Smooth muscle cell (in vitro differentiated cells): ENCODE measurements around the gene KCNIP4. TPM values are rescaled to one million over a fixed set of nuclear protein-coding genes. Genes with fewer than 3 reads are reported as not detected.

Experiments
- DNase-seq: peaks from one replicate; lab custom pipeline; 2025; ENCODE audit not compliant: unreplicated experiment; lab: John Stamatoyannopoulos, UW
- H2AFZ ChIP-seq: fragments of 200-600 bp; sonication (generic); 2 replicates; pipeline ENCODE4 v1.6.0; 2016; ENCODE audit warnings: antibody characterized with exemption, low read depth, mild to moderate bottlenecking
- H3F3A ChIP-seq: fragments of 200-600 bp; sonication (generic); 2 replicates; pipeline ENCODE4 v1.6.0; 2017; ENCODE audit warnings: antibody characterized with exemption, low read depth
- H3K27ac ChIP-seq: fragments of 200-600 bp; sonication (generic); 2 replicates; pipeline ENCODE4 v1.5.1; 2016; ENCODE audit warnings: low read depth, mild to moderate bottlenecking
- H3K27me3 ChIP-seq: fragments of 200-600 bp; sonication (generic); 2 replicates; pipeline ENCODE4 v1.6.1; 2016; ENCODE audit warnings: low read depth, mild to moderate bottlenecking
- H3K36me3 ChIP-seq: fragments of 200-600 bp; sonication (generic); 2 replicates; pipeline ENCODE4 v1.5.1; 2016; ENCODE audit warnings: low read depth
- H3K4me1 ChIP-seq: fragments of 200-600 bp; sonication (generic); 2 replicates; pipeline ENCODE4 v1.5.1; 2016; ENCODE audit warnings: low read depth
- H3K4me2 ChIP-seq: fragments of 200-600 bp; sonication (generic); 2 replicates; pipeline ENCODE4 v1.6.0; 2016; ENCODE audit warnings: mild to moderate bottlenecking
- H3K4me3 ChIP-seq: fragments of 200-600 bp; sonication (generic); 2 replicates; pipeline ENCODE4 v1.5.1; 2016; ENCODE audit warnings: mild to moderate bottlenecking
- H3K79me2 ChIP-seq: fragments of 200-600 bp; sonication (generic); 2 replicates; pipeline ENCODE4 v1.6.0; 2016; ENCODE audit warnings: low read depth, mild to moderate bottlenecking
- H3K9ac ChIP-seq: fragments of 200-600 bp; sonication (generic); 2 replicates; pipeline ENCODE4 v1.6.0; 2016; ENCODE audit warnings: low read depth
- H3K9me3 ChIP-seq: fragments of 200-600 bp; sonication (generic); replicated peaks from 2 replicates; pipeline ENCODE4 v1.5.1; 2016; ENCODE audit warnings: low read depth
- H4K20me1 ChIP-seq: fragments of 200-600 bp; sonication (generic); 2 replicates; pipeline ENCODE4 v1.6.0; 2016; ENCODE audit warnings: low read depth
- CTCF ChIP-seq: fragments of 200-600 bp; sonication (generic); IDR thresholded peaks from 2 replicates; pipeline ENCODE4 v1.5.1; 2017; ENCODE audit warnings: borderline replicate concordance, mild to moderate bottlenecking, antibody characterized with exemption; ENCODE audit not compliant: insufficient read depth, poor library complexity, severe bottlenecking
- WGBS: methylation state at CpG from one replicate; pipeline ENCODE4 v1.1.7; 2016; ENCODE audit warnings: low lambda C conversion rate; 5-methylcytosine and 5-hydroxymethylcytosine counted together
- polyA plus RNA-seq: library from polyadenylated mRNA; unstranded; fragments of >200 nt; fragmentation: Nextera tagmentation; extraction: Ambion mirVana; gene quantifications from 2 replicates; pipeline ENCODE4 v1.2.1, GENCODE V29; 2016
- total RNA-seq: library from RNA; depleted of rRNA; stranded (reverse); fragments of >200 nt; gene quantifications from 2 replicates; pipeline ENCODE4 v1.2.3, GENCODE V29; 2014

Gene KCNIP4
- total and polyA plus RNA-seq, 2 experiments from 2014 or later, result 0.07 TPM; not detected in 1

GRCh38 chr4:21529214-21529613, 419.4 kb downstream of the KCNIP4 start:
- H3K36me3 ChIP-seq, result no peaks in the 10 kb centered on the region
- H4K20me1 ChIP-seq, result no peaks in the 10 kb centered on the region
- H3K79me2 ChIP-seq, result no peaks in the 10 kb centered on the region
- 82% methylated on average over 1 of the region's 1 CpG for WGBS
- no peak for DNase-seq
- H3K27ac ChIP-seq, result no peak overlapping the region
- H3K4me2 ChIP-seq, result no peak overlapping the region
- no peak overlapping the region for H3K4me3 ChIP-seq
- H3F3A ChIP-seq, result no peaks in the 10 kb centered on the region
- H3K27me3 ChIP-seq, result no peaks in the 10 kb centered on the region
- no peaks in the 10 kb centered on the region for H3K9me3 ChIP-seq
- H3K4me1 ChIP-seq, result no peaks in the 10 kb centered on the region
- no peak for TF ChIP-seq CTCF
- no peak overlapping the region for H2AFZ ChIP-seq
- no peak overlapping the region for H3K9ac ChIP-seq

GRCh38 chr4:21522296-21522695, 426.3 kb downstream of the KCNIP4 start:
- no peaks in the 10 kb centered on the region for H3K79me2 ChIP-seq
- H3K9me3 ChIP-seq, result no peaks in the 10 kb centered on the region
- H3K36me3 ChIP-seq, result no peaks in the 10 kb centered on the region
- H3K9ac ChIP-seq, result no peak overlapping the region
- no peak for DNase-seq
- no peaks in the 10 kb centered on the region for H3F3A ChIP-seq
- H3K4me2 ChIP-seq, result no peak overlapping the region
- 83% methylated on average over 3 of the region's 3 CpGs for WGBS
- no peaks in the 10 kb centered on the region for H4K20me1 ChIP-seq
- H3K4me1 ChIP-seq, result no peaks in the 10 kb centered on the region
- H3K27ac ChIP-seq, result no peak overlapping the region
- no peaks in the 10 kb centered on the region for H3K27me3 ChIP-seq
- H2AFZ ChIP-seq, result no peak overlapping the region
- no peak for TF ChIP-seq CTCF
- no peak overlapping the region for H3K4me3 ChIP-seq

- no peaks in the 10 kb centered on the region for H3K9me3 ChIP-seq
- H3K27ac ChIP-seq, result no peak overlapping the region
- no peaks in the 10 kb centered on the region for H4K20me1 ChIP-seq
- no peak overlapping the region for H3K4me3 ChIP-seq
- H3K79me2 ChIP-seq, result no peaks in the 10 kb centered on the region
- 85% methylated on average over 5 of the region's 5 CpGs for WGBS
- H3K27me3 ChIP-seq, result no peaks in the 10 kb centered on the region
- no peaks in the 10 kb centered on the region for H3F3A ChIP-seq
- H3K4me1 ChIP-seq, result no peaks in the 10 kb centered on the region
- no peak overlapping the region for H3K9ac ChIP-seq
- H3K4me2 ChIP-seq, result no peak overlapping the region
- no peak overlapping the region for H2AFZ ChIP-seq
- H3K36me3 ChIP-seq, result no peaks in the 10 kb centered on the region
- DNase-seq, result no peak
- TF ChIP-seq CTCF, result no peak
These were observed 431.3 kb downstream of the KCNIP4 start for GRCh38 chr4:21517126-21517859.

- H2AFZ ChIP-seq, result no peak overlapping the region
- no peak overlapping the region for H3K4me2 ChIP-seq
- H3K9ac ChIP-seq, result no peak overlapping the region
- H3K27ac ChIP-seq, result no peak overlapping the region
- no peaks in the 10 kb centered on the region for H3K27me3 ChIP-seq
- H4K20me1 ChIP-seq, result no peaks in the 10 kb centered on the region
- WGBS, result 78% methylated on average over 4 of the region's 4 CpGs
- no peaks in the 10 kb centered on the region for H3K79me2 ChIP-seq
- no peaks in the 10 kb centered on the region for H3K4me1 ChIP-seq
- no peak for TF ChIP-seq CTCF
- no peaks in the 10 kb centered on the region for H3F3A ChIP-seq
- no peaks in the 10 kb centered on the region for H3K36me3 ChIP-seq
- no peak overlapping the region for H3K4me3 ChIP-seq
- no peaks in the 10 kb centered on the region for H3K9me3 ChIP-seq
- DNase-seq, result no peak
These were observed 434.4 kb downstream of the KCNIP4 start for GRCh38 chr4:21514022-21514694.
